ENCODE results near the gene MKRN1.
"Not testable (repeated sequence)": the region's sequence is repeated elsewhere in the genome, so short reads cannot be mapped to it uniquely, and the experiment has no call there.

MKRN1 gene

GRCh38 chr7:140455743-140456142 lies 23.6 kb downstream of the MKRN1 start:
- H3K9me3 ChIP-seq (ENCODE audit: control insufficient read depth in 2 of 2, low read length in 2 of 2) = no peaks in the 10 kb centered on the region
- no peak overlapping the region for H3K4me3 ChIP-seq (ENCODE audit: low read length in 2 of 2)
- H3K27me3 ChIP-seq (ENCODE audit: control insufficient read depth in 1 of 2, insufficient read depth in 2 of 2, low read length in 2 of 2) = no peaks in the 10 kb centered on the region
- no peaks in the 10 kb centered on the region for H3K4me1 ChIP-seq (ENCODE audit: control insufficient read depth, insufficient read depth, low read length)
- no peak overlapping the region for H3K27ac ChIP-seq (ENCODE audit: low read length)
- H3K9ac ChIP-seq (ENCODE audit: low read length in 2 of 2) = no peak overlapping the region
- H3K36me3 ChIP-seq (ENCODE audit: control insufficient read depth in 2 of 2, insufficient read depth in 2 of 2, low read length in 2 of 2) = peaks cover 42 to 57% of the 10 kb centered on the region in 2 donors

DNA sequence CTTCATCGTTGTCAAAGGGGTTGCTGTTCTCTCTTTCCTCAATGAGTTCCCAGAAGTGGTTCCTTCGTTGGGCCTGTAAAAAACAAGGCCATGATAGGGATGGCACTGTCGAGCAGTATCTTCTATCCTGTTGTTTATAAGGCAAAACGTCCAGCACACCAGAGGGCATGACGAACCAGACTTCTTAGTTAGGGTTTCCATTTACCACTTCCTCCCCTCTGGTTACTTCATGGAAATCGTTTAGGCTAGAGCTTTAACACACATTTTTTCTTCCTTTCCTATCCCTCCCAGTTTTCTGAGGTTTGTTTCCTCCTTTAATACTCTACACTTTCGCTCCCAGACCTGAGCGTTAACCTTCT lies 24.7 kb downstream of the MKRN1 start:
- Histone ChIP-seq H3K27ac (ENCODE audit: low read length) (no peak overlapping the region), H3K27me3 (ENCODE audit: control insufficient read depth in 1 of 2, insufficient read depth in 2 of 2, low read length in 2 of 2) (no peaks in the 10 kb centered on the region), H3K4me3 (ENCODE audit: low read length in 2 of 2) (no peak overlapping the region), H3K9ac (ENCODE audit: low read length in 2 of 2) (no peak overlapping the region), H3K36me3 (ENCODE audit: control insufficient read depth in 2 of 2, insufficient read depth in 2 of 2, low read length in 2 of 2) (peaks cover 40 to 54% of the 10 kb centered on the region in 2 donors), H3K9me3 (ENCODE audit: control insufficient read depth in 2 of 2, low read length in 2 of 2) (no peaks in the 10 kb centered on the region), H3K4me1 (ENCODE audit: control insufficient read depth, insufficient read depth, low read length) (no peaks in the 10 kb centered on the region)

DNA sequence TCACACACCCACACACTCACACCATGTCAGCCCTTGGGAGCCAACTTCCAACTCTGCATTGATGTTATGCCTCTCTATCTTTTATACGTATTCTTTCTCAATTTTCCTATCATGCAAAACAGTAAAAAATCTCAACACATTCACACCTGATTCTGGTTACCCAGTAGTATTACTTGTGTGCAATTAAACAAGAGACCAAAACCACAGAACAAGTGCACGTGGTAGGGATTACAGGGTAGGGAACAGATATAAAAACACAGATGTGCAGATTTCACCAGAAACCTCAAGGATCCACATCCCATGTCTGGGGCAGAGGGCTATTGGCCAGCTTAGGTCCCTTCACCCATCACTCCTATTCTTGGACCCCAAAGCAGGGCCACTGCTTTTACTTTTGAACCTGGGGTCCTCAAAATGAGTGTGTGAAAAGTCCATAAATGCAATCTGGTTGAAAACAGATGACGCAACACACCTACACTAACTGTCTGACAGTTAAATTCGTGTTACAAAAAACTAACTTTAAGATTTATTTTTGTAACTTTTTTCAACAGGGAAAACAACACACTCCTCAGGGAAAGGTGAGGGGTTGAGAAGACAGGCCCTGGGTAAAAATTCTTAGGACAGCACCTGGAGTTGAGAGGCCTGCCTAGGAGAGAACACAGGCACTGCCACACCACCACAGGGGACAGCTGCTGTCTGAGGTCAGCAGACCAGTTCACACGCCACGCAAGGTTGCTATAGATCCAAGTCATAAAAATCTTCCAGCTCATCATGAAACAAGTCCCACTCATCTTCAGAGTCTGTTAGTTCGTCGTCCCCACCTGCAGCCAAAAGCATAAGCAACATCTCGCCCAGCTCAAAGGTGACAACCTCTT lies 25.3 kb downstream of the MKRN1 start:
- not testable (repeated sequence) for H3K9me3 ChIP-seq (ENCODE audit: control insufficient read depth in 2 of 2, low read length in 2 of 2); H3K9ac ChIP-seq (ENCODE audit: low read length in 2 of 2); H3K4me3 ChIP-seq (ENCODE audit: low read length in 2 of 2); H3K4me1 ChIP-seq (ENCODE audit: control insufficient read depth, insufficient read depth, low read length); H3K27ac ChIP-seq (ENCODE audit: low read length); H3K27me3 ChIP-seq (ENCODE audit: control insufficient read depth in 1 of 2, insufficient read depth in 2 of 2, low read length in 2 of 2)
- H3K36me3 ChIP-seq (ENCODE audit: control insufficient read depth in 2 of 2, insufficient read depth in 2 of 2, low read length in 2 of 2) = peaks cover 41 to 51% of the 10 kb centered on the region in 2 donors

DNA sequence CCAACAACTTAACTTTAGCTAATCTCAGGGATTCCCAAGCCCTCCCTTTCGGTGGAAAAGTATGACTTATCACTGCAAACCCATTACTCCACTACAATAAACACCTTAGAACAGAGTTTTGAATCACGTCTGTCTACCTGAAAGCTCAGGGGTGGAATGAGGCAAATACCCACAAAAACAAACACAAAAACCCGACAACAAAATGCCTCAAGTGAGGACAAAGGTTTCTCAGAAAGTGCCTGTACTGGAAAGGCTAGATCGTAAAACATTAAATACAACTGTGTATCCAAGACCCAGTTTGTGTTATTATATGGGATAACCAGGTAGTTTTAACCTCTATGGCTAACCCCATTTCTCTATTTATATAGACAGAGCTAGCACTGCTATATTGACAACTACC lies 26.0 kb downstream of the MKRN1 start:
- Histone ChIP-seq H3K36me3 (ENCODE audit: control insufficient read depth in 2 of 2, insufficient read depth in 2 of 2, low read length in 2 of 2) (peaks cover 36 to 44% of the 10 kb centered on the region in 2 donors), H3K9ac (ENCODE audit: low read length in 2 of 2) (no peak overlapping the region), H3K4me1 (ENCODE audit: control insufficient read depth, insufficient read depth, low read length) (no peaks in the 10 kb centered on the region), H3K27ac (ENCODE audit: low read length) (no peak overlapping the region), H3K9me3 (ENCODE audit: control insufficient read depth in 2 of 2, low read length in 2 of 2) (no peaks in the 10 kb centered on the region), H3K27me3 (ENCODE audit: control insufficient read depth in 1 of 2, insufficient read depth in 2 of 2, low read length in 2 of 2) (no peaks in the 10 kb centered on the region), H3K4me3 (ENCODE audit: low read length in 2 of 2) (no peak overlapping the region)

- no peak overlapping the region for H3K27ac ChIP-seq (ENCODE audit: low read length)
- H3K4me1 ChIP-seq (ENCODE audit: control insufficient read depth, insufficient read depth, low read length) = no peaks in the 10 kb centered on the region
- no peaks in the 10 kb centered on the region for H3K27me3 ChIP-seq (ENCODE audit: control insufficient read depth in 1 of 2, insufficient read depth in 2 of 2, low read length in 2 of 2)
- no peak overlapping the region for H3K4me3 ChIP-seq (ENCODE audit: low read length in 2 of 2)
- H3K9ac ChIP-seq (ENCODE audit: low read length in 2 of 2) = no peak overlapping the region
- no peaks in the 10 kb centered on the region for H3K9me3 ChIP-seq (ENCODE audit: control insufficient read depth in 2 of 2, low read length in 2 of 2)
- H3K36me3 ChIP-seq (ENCODE audit: control insufficient read depth in 2 of 2, insufficient read depth in 2 of 2, low read length in 2 of 2) = peaks cover 30 to 31% of the 10 kb centered on the region in 2 donors
Measured at GRCh38 chr7:140451716-140452115, 27.6 kb downstream of the MKRN1 start.

DNA sequence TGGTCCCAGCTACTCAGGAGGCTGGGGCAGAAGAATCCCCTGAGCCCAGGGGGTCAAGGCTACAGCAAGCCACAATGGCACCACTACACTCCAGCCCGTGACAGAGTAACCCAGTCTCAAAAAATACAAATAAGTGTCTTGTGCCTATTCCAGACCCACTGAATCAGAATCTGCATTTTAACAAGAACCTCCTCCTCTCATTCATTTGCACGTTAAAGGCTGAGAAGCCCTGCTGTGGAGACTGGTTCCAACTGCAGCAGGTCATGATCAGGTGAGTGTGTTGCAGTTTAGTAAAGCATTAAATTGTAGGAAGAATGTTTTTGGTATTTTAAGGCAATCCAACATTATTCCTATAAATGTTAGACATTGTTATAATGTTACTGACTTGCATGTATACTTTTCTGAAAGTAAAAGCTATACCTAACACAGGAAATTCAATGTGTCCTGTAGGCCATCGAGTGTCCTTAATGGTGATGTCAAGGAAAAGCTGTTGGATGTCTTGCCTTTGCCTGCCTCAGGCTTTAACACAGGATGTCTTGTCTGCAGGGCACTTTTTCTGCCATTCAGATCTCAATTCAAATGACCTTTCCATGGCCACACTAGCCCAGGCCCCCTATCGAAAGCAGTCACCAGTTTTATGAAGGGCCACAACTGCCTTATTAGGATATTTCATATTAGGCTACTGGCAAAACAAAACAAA lies 30.4 kb downstream of the MKRN1 start:
- H3K27ac ChIP-seq (ENCODE audit: low read length) = no peak overlapping the region
- H3K9me3 ChIP-seq (ENCODE audit: control insufficient read depth in 2 of 2, low read length in 2 of 2) = no peaks in the 10 kb centered on the region
- H3K27me3 ChIP-seq (ENCODE audit: control insufficient read depth in 1 of 2, insufficient read depth in 2 of 2, low read length in 2 of 2) = no peaks in the 10 kb centered on the region
- H3K9ac ChIP-seq (ENCODE audit: low read length in 2 of 2) = no peak overlapping the region
- peaks cover 8% of the 10 kb centered on the region in 2 donors for H3K36me3 ChIP-seq (ENCODE audit: control insufficient read depth in 2 of 2, insufficient read depth in 2 of 2, low read length in 2 of 2)
- H3K4me3 ChIP-seq (ENCODE audit: low read length in 2 of 2) = no peak overlapping the region
- no peaks in the 10 kb centered on the region for H3K4me1 ChIP-seq (ENCODE audit: control insufficient read depth, insufficient read depth, low read length)

DNA sequence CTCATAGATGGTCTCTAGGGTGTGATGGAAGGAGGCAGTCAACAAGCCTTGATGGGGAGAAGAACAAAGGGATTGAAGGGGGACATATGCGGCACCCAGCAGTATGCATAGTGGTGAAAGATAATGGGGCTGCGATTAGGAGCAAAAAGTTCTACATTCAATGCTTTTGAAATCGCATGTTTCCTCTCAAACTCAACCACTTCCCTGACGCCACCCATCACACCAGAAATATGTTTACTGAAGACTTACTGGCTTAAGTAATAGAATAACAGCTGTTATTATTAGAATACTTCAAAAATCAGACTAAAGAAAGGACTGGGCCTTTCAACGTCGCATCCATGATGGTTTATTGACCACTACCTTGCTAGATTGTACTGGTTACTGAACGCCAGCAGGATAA lies 31.5 kb downstream of the MKRN1 start:
- H3K27ac ChIP-seq (ENCODE audit: low read length) = no peak overlapping the region
- no peaks in the 10 kb centered on the region for H3K9me3 ChIP-seq (ENCODE audit: control insufficient read depth in 2 of 2, low read length in 2 of 2)
- peaks cover 0 to 8% of the 10 kb centered on the region in 2 donors for H3K36me3 ChIP-seq (ENCODE audit: control insufficient read depth in 2 of 2, insufficient read depth in 2 of 2, low read length in 2 of 2)
- no peaks in the 10 kb centered on the region for H3K27me3 ChIP-seq (ENCODE audit: control insufficient read depth in 1 of 2, insufficient read depth in 2 of 2, low read length in 2 of 2)
- no peak overlapping the region for H3K4me3 ChIP-seq (ENCODE audit: low read length in 2 of 2)
- H3K9ac ChIP-seq (ENCODE audit: low read length in 2 of 2) = no peak overlapping the region
- H3K4me1 ChIP-seq (ENCODE audit: control insufficient read depth, insufficient read depth, low read length) = no peaks in the 10 kb centered on the region

DNA sequence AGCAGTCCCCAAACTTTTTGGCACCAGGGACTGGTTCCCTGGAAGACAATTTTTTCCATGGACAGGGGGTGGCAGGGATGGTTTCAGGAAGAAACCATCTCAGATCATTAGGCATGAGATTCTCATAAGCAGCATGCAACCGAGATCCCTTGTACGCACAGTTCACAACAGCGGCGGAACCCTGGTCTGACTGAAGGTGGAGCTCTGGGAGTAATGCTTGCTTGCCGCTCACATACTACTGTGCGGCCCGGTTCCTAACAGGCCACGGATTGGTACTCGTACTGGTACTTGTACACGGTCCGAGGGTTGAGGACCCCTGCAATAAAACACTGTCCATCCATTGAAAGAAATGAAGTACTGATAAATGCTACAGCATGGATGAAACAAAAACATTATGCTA lies 32.8 kb downstream of the MKRN1 start:
- Histone ChIP-seq H3K9me3 (ENCODE audit: control insufficient read depth in 2 of 2, low read length in 2 of 2) (no peaks in the 10 kb centered on the region), H3K27ac (ENCODE audit: low read length) (no peak overlapping the region), H3K4me1 (ENCODE audit: control insufficient read depth, insufficient read depth, low read length) (no peaks in the 10 kb centered on the region), H3K9ac (ENCODE audit: low read length in 2 of 2) (no peak overlapping the region), H3K36me3 (ENCODE audit: control insufficient read depth in 2 of 2, insufficient read depth in 2 of 2, low read length in 2 of 2) (peaks cover 0 to 3% of the 10 kb centered on the region in 2 donors), H3K4me3 (ENCODE audit: low read length in 2 of 2) (no peak overlapping the region), H3K27me3 (ENCODE audit: control insufficient read depth in 1 of 2, insufficient read depth in 2 of 2, low read length in 2 of 2) (no peaks in the 10 kb centered on the region)

DNA sequence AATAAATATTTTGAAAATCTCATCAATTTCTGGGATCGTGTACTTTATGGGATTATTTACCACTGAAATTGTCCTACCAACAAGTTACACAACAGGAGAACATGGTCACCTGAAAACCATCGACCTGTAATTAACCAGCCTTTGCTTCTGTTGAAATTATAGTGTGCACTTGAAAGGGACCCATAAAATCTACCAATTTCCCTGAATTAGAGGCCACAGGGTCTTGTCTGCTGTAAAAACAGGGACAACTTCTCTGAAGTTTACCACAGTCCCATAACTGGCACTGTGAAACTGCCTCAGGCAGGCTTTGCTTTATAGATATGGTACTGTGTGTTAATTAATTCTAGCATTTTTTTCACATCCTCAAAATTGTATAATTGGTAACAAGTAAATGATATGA lies 37.8 kb downstream of the MKRN1 start:
- H3K4me3 ChIP-seq (ENCODE audit: low read length in 2 of 2) = no peak overlapping the region
- no peak overlapping the region for H3K9ac ChIP-seq (ENCODE audit: low read length in 2 of 2)
- no peak overlapping the region for H3K27ac ChIP-seq (ENCODE audit: low read length)
- no peaks in the 10 kb centered on the region for H3K9me3 ChIP-seq (ENCODE audit: control insufficient read depth in 2 of 2, low read length in 2 of 2)
- no peaks in the 10 kb centered on the region for H3K36me3 ChIP-seq (ENCODE audit: control insufficient read depth in 2 of 2, insufficient read depth in 2 of 2, low read length in 2 of 2)
- H3K27me3 ChIP-seq (ENCODE audit: control insufficient read depth in 1 of 2, insufficient read depth in 2 of 2, low read length in 2 of 2) = no peaks in the 10 kb centered on the region
- H3K4me1 ChIP-seq (ENCODE audit: control insufficient read depth, insufficient read depth, low read length) = no peaks in the 10 kb centered on the region

GRCh38 chr7:140440593-140440992 lies 38.7 kb downstream of the MKRN1 start:
- H3K36me3 ChIP-seq (ENCODE audit: control insufficient read depth in 2 of 2, insufficient read depth in 2 of 2, low read length in 2 of 2) = no peaks in the 10 kb centered on the region
- no peak overlapping the region for H3K4me3 ChIP-seq (ENCODE audit: low read length in 2 of 2)
- H3K27ac ChIP-seq (ENCODE audit: low read length) = no peak overlapping the region
- H3K27me3 ChIP-seq (ENCODE audit: control insufficient read depth in 1 of 2, insufficient read depth in 2 of 2, low read length in 2 of 2) = no peaks in the 10 kb centered on the region
- no peaks in the 10 kb centered on the region for H3K4me1 ChIP-seq (ENCODE audit: control insufficient read depth, insufficient read depth, low read length)
- H3K9ac ChIP-seq (ENCODE audit: low read length in 2 of 2) = no peak overlapping the region
- H3K9me3 ChIP-seq (ENCODE audit: control insufficient read depth in 2 of 2, low read length in 2 of 2) = no peaks in the 10 kb centered on the region

GRCh38 chr7:140439359-140439758 lies 39.9 kb downstream of the MKRN1 start:
- Histone ChIP-seq H3K27me3 (ENCODE audit: control insufficient read depth in 1 of 2, insufficient read depth in 2 of 2, low read length in 2 of 2) (no peaks in the 10 kb centered on the region), H3K9ac (ENCODE audit: low read length in 2 of 2) (no peak overlapping the region), H3K27ac (ENCODE audit: low read length) (no peak overlapping the region), H3K9me3 (ENCODE audit: control insufficient read depth in 2 of 2, low read length in 2 of 2) (no peaks in the 10 kb centered on the region), H3K4me1 (ENCODE audit: control insufficient read depth, insufficient read depth, low read length) (no peaks in the 10 kb centered on the region), H3K4me3 (ENCODE audit: low read length in 2 of 2) (no peak overlapping the region), H3K36me3 (ENCODE audit: control insufficient read depth in 2 of 2, insufficient read depth in 2 of 2, low read length in 2 of 2) (no peaks in the 10 kb centered on the region)

Data from stomach smooth muscle (tissue), 2 donors.